HepG2 (cell line): ENCODE measurements around the gene PTPRC. TPM values are rescaled to one million over a fixed set of nuclear protein-coding genes. Genes with fewer than 3 reads are reported as not detected.

ENCODE experiments used
- ATAC-seq: fragments of 200-7000 bp; cut with Tn5 transposase; 3 replicates; pipeline ENCODE4 v1.9.1; 2020; ENCODE audit warnings: mild to moderate bottlenecking, moderate library complexity
- BruUV-seq: library from RNA; stranded (reverse); fragments of 400-500 nt; replicated peaks from 2 replicates; lab custom pipeline; 2021; lab: Mats Ljungman, UMichigan
- CTCF ChIA-PET: fragments of 300-600 bp; formaldehyde crosslinking; extraction: SDS; loops from one replicate; lab custom pipeline; 2021; ENCODE audit warnings: low total read pairs, inconsistent platforms, low intra/inter-chr PET ratio; lab: Yijun Ruan, JAX
- POLR2A ChIA-PET: fragments of 350-600 bp; sonication (Branson Sonifier 250); formaldehyde crosslinking; loops from one replicate; lab custom pipeline; 2020; ENCODE audit warnings: antibody characterized with exemption, inconsistent platforms; lab: Yijun Ruan, JAX
- DNase-seq: peaks from one replicate; pipeline ENCODE4 v3.0.0-alpha.2; 2015; ENCODE audit warnings: low spot score
- FAIRE-seq: peaks from 3 replicates; lab custom pipeline; 2011; peaks lifted over from hg19 to GRCh38; lab: Jason Lieb, UNC
- H2AFZ ChIP-seq: one replicate; pipeline ENCODE4 v1.6.1; 2011; ENCODE audit warnings: low read length, inconsistent platforms
- H3K27ac ChIP-seq: fragments of 300-600 bp; 3 replicates; pipeline ENCODE4 v1.8.0; 2011; ENCODE audit warnings: mixed run types, mild to moderate bottlenecking, mixed read lengths, low read length, inconsistent platforms; ENCODE audit not compliant: insufficient read depth; ENCODE audit errors: extremely low read length
- H3K27me3 ChIP-seq, 2 experiments: fragments of 200-600 bp in 1 of 2; 2 replicates in 1 of 2; 3 replicates in 1 of 2; pipeline versions ENCODE4 v1.6.0 to v1.8.0; 2011; ENCODE audit warnings: low read length in 2 of 2, mild to moderate bottlenecking in 2 of 2, moderate library complexity in 2 of 2, inconsistent platforms in 1 of 2; ENCODE audit not compliant: insufficient read depth in 2 of 2, control insufficient read depth in 1 of 2
- H3K36me3 ChIP-seq, 2 experiments: fragments of 200-600 bp in 1 of 2; replicated peaks in 1 of 2; 2 replicates in 1 of 2; 3 replicates in 1 of 2; pipeline versions ENCODE4 v1.5.1 to v1.8.0; 2011; ENCODE audit warnings: low read length in 2 of 2, inconsistent platforms in 1 of 2; ENCODE audit not compliant: insufficient read depth in 2 of 2, control insufficient read depth in 1 of 2
- H3K4me1 ChIP-seq: 2 replicates; pipeline ENCODE4 v1.5.1; 2012; ENCODE audit warnings: low read length, inconsistent platforms; ENCODE audit not compliant: insufficient read depth
- H3K4me2 ChIP-seq: 2 replicates; pipeline ENCODE4 v1.6.0; 2011; ENCODE audit warnings: low read depth, low read length, inconsistent platforms
- H3K4me3 ChIP-seq, 3 experiments: fragments of 200-600 bp in 1 of 3; sonication (generic), shearing (Covaris generic) in 1 of 3; replicated peaks in 1 of 3; 2 replicates each; pipeline ENCODE4 v1.5.1; 2011 to 2016; ENCODE audit warnings: low read length in 3 of 3, inconsistent platforms in 2 of 3, low read depth in 2 of 3, mild to moderate bottlenecking in 2 of 3, control low read depth in 1 of 3, mixed read lengths in 1 of 3; ENCODE audit not compliant: insufficient read depth in 1 of 3
- H3K79me2 ChIP-seq: one replicate; pipeline ENCODE4 v1.6.1; 2011; ENCODE audit warnings: low read length, inconsistent platforms; ENCODE audit not compliant: insufficient read depth
- H3K9ac ChIP-seq: 2 replicates; pipeline ENCODE4 v1.6.0; 2011; ENCODE audit warnings: mild to moderate bottlenecking, low read depth, low read length, inconsistent platforms; ENCODE audit not compliant: insufficient read depth
- H3K9me3 ChIP-seq: 2 replicates; pipeline ENCODE4 v1.5.1; 2012; ENCODE audit warnings: mild to moderate bottlenecking, low read length
- H4K20me1 ChIP-seq: 2 replicates; pipeline ENCODE4 v1.6.0; 2011; ENCODE audit warnings: inconsistent platforms, mild to moderate bottlenecking, low read length, moderate library complexity; ENCODE audit not compliant: insufficient read depth
- AKNA ChIP-seq: sonication (generic); formaldehyde crosslinking; IDR thresholded peaks from 2 replicates; pipeline ENCODE4 v1.4.0; 2020; ENCODE audit warnings: missing genetic modification reagents, borderline replicate concordance
- ATF7 ChIP-seq, 2 experiments: fragments of 450-650 bp in 1 of 2; sonication (generic) in 1 of 2; formaldehyde crosslinking in 1 of 2; IDR thresholded peaks; 2 replicates each; pipeline versions ENCODE4 v1.4.0 to v1.6.1; 2016 to 2020; ENCODE audit warnings: antibody characterized with exemption in 1 of 2, mild to moderate bottlenecking in 1 of 2, missing genetic modification reagents in 1 of 2
- ATRX ChIP-seq: sonication (generic); formaldehyde crosslinking; IDR thresholded peaks from 2 replicates; pipeline ENCODE4 v1.4.0; 2020; ENCODE audit warnings: missing genetic modification reagents, borderline replicate concordance
- FOXA1 ChIP-seq, 2 experiments: fragments of 450-650 bp in 1 of 2; sonication (generic) in 1 of 2; formaldehyde crosslinking in 1 of 2; IDR thresholded peaks; 2 replicates each; pipeline versions ENCODE4 v1.4.0 to v1.6.1; 2016 to 2020; ENCODE audit warnings: missing genetic modification reagents in 1 of 2
- HDAC2 ChIP-seq: sonication (generic); formaldehyde crosslinking; IDR thresholded peaks from 2 replicates; pipeline ENCODE4 v1.4.0; 2020; ENCODE audit warnings: missing genetic modification reagents
- KLF15 ChIP-seq: sonication (generic); formaldehyde crosslinking; IDR thresholded peaks from 2 replicates; pipeline ENCODE4 v1.8.1; 2023; ENCODE audit warnings: borderline replicate concordance, mild to moderate bottlenecking, inconsistent platforms, missing genetic modification reagents, mixed read lengths
- KMT2A ChIP-seq: sonication (generic); formaldehyde crosslinking; IDR thresholded peaks from 2 replicates; pipeline ENCODE4 v1.4.0; 2020; ENCODE audit warnings: missing genetic modification reagents
- MAFF ChIP-seq: IDR thresholded peaks from 2 replicates; pipeline ENCODE4 v1.6.1; 2011; ENCODE audit warnings: low read depth, low read length, improper control_type of control experiment
- MAFK ChIP-seq, 2 experiments: IDR thresholded peaks in 1 of 2; conservative IDR thresholded peaks in 1 of 2; 2 replicates each; pipeline ENCODE4 v1.6.1; 2011; ENCODE audit warnings: improper control_type of control experiment in 2 of 2, low read length in 2 of 2
- MBD4 ChIP-seq: IDR thresholded peaks from 2 replicates; pipeline ENCODE4 v1.6.1; 2012; ENCODE audit warnings: low read length, inconsistent platforms, borderline replicate concordance
- NR2C2 ChIP-seq: sonication (generic); formaldehyde crosslinking; IDR thresholded peaks from 2 replicates; pipeline ENCODE4 v1.4.0; 2020; ENCODE audit warnings: missing genetic modification reagents, mild to moderate bottlenecking, moderate library complexity, borderline replicate concordance
- ZBTB42 ChIP-seq: sonication (generic); formaldehyde crosslinking; IDR thresholded peaks from 2 replicates; pipeline ENCODE4 v1.5.0; 2020; ENCODE audit warnings: mild to moderate bottlenecking, missing genetic modification reagents
- ZNF878 ChIP-seq: sonication (generic); formaldehyde crosslinking; IDR thresholded peaks from 2 replicates; pipeline ENCODE4 v1.8.1; 2023; ENCODE audit warnings: mild to moderate bottlenecking, missing genetic modification reagents, moderate library complexity
- WGBS: methylation state at CpG from one replicate; pipeline ENCODE4 v1.1.6; 2017; ENCODE audit warnings: low lambda C conversion rate; 5-methylcytosine and 5-hydroxymethylcytosine counted together
- in situ Hi-C: cut with HindIII; loops from 2 replicates; pipeline ENCODE4 v1.10.0; 2017; ENCODE audit warnings: low pct_unique_long_range_greater_than_20kb; ENCODE audit not compliant: extremely low pct_ligation_motif_present
- intact Hi-C: fragments of 100-400 bp; cut with micrococcal nuclease; formaldehyde crosslinking; loops from one replicate; pipeline ENCODE4 v1.10.0; 2022; ENCODE audit not compliant: unreplicated experiment
- polyA plus RNA-seq, 8 experiments: library from polyadenylated mRNA; depleted of rRNA in 3 of 8; stranded (reverse) in 7 of 8; unstranded in 1 of 8; fragments of >200 nt; fragmentation: Illumina TruSeq in 4 of 8; extraction: Trizol in 4 of 8; gene quantifications; 2 replicates each; pipeline versions ENCODE4 v1.2.1 to v1.2.3, GENCODE V29; 2011 to 2016; ENCODE audit warnings: low read depth in 4 of 8, missing spikeins in 1 of 8, mixed read lengths in 1 of 8; ENCODE audit not compliant: insufficient read depth in 1 of 8
- total RNA-seq, 5 experiments: library from RNA; depleted of rRNA; stranded (reverse); fragments of >200 nt; fragmentation: Illumina TruSeq; extraction: Trizol; gene quantifications; 2 replicates each; pipeline ENCODE4 v1.2.3, GENCODE V29; 2016; ENCODE audit warnings: low read depth in 1 of 5
- TF ChIP-seq, protein P1 (sequence below): sonication (generic); formaldehyde crosslinking; IDR thresholded peaks from 2 replicates; pipeline ENCODE4 v1.8.0; 2022; ENCODE audit warnings: mild to moderate bottlenecking, missing genetic modification reagents, borderline replicate concordance

The PTPRC gene
- total and polyA plus RNA-seq, 2 of the 13 experiments (the other 11 are each of a cell fraction or from before 2014, with no cell fraction given): not detected

- H3K27me3 ChIP-seq: no peaks in the 10 kb centered on the region
- ChIA-PET POLR2A (no interaction called here), CTCF (no interaction called here)
- H2AFZ ChIP-seq: no peak overlapping the region
- intact Hi-C loops: no loop called here
- H3K4me2 ChIP-seq: no peak overlapping the region
- no peaks in the 10 kb centered on the region for H3K9me3 ChIP-seq
- 3% methylated on average over 1 of the region's 1 CpG for whole genome bisulfite sequencing
- no peak overlapping the region for H3K4me3 ChIP-seq
- TF ChIP-seq MAFF: peak; percentile 33; the same call in 1 of the 2 replicates
- no peak for TF ChIP-seq FOXA1 (IDR thresholded peaks at IDR 0.05)
- TF ChIP-seq FOXA1 (CRISPR knock-in tag; IDR thresholded peaks at IDR 0.05): no peak
- no peak for TF ChIP-seq ATRX (CRISPR knock-in tag)
- no peak for TF ChIP-seq ZNF878
- no peak for TF ChIP-seq MBD4
- TF ChIP-seq, protein P1, sequence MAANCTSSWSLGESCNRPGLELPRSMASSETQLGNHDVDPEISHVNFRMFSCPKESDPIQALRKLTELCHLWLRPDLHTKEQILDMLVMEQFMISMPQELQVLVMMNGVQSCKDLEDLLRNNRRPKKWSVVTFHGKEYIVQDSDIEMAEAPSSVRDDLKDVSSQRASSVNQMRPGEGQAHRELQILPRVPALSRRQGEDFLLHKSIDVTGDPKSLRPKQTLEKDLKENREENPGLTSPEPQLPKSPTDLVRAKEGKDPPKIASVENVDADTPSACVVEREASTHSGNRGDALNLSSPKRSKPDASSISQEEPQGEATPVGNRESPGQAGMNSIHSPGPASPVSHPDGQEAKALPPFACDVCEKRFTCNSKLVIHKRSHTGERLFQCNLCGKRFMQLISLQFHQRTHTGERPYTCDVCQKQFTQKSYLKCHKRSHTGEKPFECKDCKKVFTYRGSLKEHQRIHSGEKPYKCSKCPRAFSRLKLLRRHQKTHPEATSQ (CRISPR knock-in tag): no peak
- TF ChIP-seq HDAC2 (CRISPR knock-in tag): no peak
- TF ChIP-seq NR2C2 (CRISPR knock-in tag): no peak
- TF ChIP-seq AKNA (CRISPR knock-in tag): no peak
- TF ChIP-seq KLF15: no peak
- TF ChIP-seq ZBTB42 (CRISPR knock-in tag): no peak
- peak; percentile 18 to 27; a peak in 1 of 4 replicates for TF ChIP-seq MAFK (conservative IDR thresholded peaks at IDR 0.05 in 1 of 2, IDR thresholded peaks at IDR 0.05 in 1 of 2; ENCODE audit: low read length in 2 of 2)
- TF ChIP-seq ATF7 (IDR thresholded peaks at IDR 0.05): no peak
- TF ChIP-seq ATF7 (CRISPR knock-in tag; IDR thresholded peaks at IDR 0.05): no peak
- no peak for TF ChIP-seq KMT2A (CRISPR knock-in tag)
- no peaks in the 10 kb centered on the region for H4K20me1 ChIP-seq
- in situ Hi-C loops: no loop called here
- H3K9ac ChIP-seq: no peak overlapping the region
- no TSS peak for BruUV-seq
- ATAC-seq (no peak), FAIRE-seq (no peak), DNase-seq (no peak)
- no peaks in the 10 kb centered on the region for H3K79me2 ChIP-seq
- no peaks in the 10 kb centered on the region for H3K4me1 ChIP-seq
- H3K36me3 ChIP-seq: no peaks in the 10 kb centered on the region
- H3K27ac ChIP-seq: no peak overlapping the region
Observed at GRCh38 chr1:198637916-198638437, 863 bp upstream of the PTPRC start.
